Stimulated activated CD4-positive, alpha-beta T cell treated with anti-CD3 and anti-CD28 coated beads, Interleukin-4, amount 100 ng/mL, for 48 hours (primary cell): ENCODE measurements around the gene BNIP5.

Source experiments
- DNase-seq, 2 donors: peaks; one replicate each; pipeline ENCODE4 v3.0.0-alpha.2; 2020; ENCODE audit warnings: low read depth in 2 of 2

BNIP5 gene

GRCh38 chr6:36296240-36296639 lies 40.4 kb downstream of the BNIP5 start:
- DNase-seq: no peak

DNA sequence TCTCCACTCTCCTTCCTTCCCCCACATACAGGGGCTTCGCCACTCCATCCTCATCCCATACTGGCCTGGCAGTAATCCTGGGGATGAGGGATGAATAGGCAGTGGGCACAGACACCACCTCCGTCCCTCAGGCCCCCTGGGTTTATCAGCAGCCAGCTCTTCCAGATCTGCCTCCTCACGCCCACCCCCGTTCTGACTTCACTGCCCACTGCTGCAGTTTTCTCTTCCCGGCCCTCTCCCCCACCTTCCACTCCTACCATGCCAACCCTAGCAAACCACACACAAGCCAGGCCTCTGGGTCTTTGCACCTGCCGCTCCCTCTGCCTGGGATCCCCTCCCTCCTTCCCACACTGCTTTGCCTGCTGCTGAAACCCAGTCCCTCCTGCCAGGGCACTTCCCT lies 44.5 kb downstream of the BNIP5 start:
- no peak for DNase-seq

DNA sequence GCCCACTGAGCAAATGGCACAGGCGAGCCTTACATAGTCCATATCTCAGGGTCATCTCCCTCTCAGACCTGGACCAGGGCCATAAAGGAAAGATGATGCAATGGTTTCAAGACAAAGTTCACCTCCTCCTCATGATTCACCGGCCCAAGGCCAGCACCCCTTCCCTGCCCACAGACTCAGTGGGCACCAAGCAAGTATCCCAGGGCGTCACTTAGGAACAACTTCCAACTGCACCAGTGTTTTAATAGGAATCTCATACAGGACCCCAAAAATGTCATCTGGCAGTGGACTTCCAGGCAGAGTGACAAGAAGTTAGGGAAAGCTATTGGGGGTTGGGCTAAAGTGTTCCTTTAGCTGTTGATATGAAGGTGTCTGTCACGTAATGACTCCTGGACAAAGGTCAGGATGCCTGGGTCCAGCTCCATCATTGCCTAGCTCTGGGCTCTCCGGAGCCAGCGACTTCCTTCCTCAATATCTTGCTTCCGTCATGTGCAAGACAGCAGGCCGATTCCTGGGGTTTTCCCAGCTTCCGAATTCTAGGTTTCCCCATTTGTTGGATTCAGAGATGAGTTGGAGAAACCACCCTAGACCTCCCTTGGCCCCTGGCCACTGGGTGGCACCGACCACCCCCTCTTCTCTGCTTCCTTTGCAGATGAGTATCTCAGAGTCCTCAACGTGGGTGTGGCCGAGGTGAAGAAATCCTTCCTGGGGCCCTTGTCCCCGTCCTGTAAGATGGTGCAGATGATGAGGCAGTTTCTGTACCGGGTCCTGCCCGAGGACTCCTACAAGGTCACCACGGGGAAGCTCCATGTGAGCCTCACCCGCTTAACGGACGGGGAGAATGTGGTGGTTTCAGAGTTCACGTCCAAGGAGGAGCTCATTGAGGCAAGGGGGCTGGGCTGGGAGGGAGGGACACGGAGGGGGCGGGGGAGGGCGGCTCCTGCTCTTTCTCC lies 45.7 kb downstream of the BNIP5 start:
- DNase-seq: no peak

DNA sequence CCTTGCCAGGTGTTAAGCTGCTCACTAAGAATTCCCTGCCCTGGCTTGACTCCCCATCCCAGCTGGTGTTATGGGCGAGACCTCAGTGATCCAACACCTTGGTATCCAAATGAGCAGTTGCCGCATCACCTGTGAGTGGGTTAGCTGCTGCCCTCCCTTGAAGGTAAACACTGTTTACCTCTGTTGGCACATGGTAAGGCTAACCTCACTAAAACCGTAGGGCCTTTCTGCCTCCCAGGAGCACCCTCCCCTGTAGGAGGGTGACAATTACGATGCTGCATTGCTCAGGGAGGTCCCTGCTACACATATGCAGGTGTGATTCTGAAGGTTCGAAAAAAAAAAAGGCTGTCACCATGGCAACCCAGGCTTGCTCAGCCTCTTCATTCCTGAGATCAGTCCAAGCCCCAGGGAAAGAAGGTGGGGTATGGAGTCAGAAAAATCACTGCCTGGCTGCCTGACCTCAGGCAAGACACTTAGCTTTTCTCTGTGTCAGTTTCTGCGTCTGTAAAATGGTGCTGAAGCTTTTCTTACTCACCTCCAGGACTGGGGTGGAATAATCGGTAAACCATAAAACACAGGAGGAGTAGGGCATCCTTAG lies 47.3 kb downstream of the BNIP5 start:
- no peak for DNase-seq

GRCh38 chr6:36286858-36287257 lies 49.8 kb downstream of the BNIP5 start:
- no peak for DNase-seq

DNA sequence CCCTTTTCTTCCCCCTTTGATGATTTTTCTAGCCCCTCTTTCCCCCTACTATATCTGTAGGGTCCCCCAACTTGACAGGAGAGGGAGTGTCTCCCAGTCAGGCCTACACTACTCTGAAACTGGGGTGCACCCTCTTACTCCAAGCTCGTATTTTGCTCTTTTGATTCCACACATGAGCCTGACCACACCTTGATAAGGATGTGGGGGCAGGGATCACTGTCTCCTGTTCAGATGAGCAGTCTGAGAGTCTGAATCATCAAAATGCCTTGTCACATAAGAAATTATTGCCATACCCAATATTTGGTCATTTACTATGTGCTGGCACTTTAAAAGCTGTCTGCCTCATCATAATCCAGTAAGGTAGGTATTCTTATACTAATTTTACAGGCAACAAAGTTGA lies 50.9 kb downstream of the BNIP5 start:
- no peak for DNase-seq

- no peak for DNase-seq
Observed at GRCh38 chr6:36285187-36285671, 51.5 kb downstream of the BNIP5 start.

DNA sequence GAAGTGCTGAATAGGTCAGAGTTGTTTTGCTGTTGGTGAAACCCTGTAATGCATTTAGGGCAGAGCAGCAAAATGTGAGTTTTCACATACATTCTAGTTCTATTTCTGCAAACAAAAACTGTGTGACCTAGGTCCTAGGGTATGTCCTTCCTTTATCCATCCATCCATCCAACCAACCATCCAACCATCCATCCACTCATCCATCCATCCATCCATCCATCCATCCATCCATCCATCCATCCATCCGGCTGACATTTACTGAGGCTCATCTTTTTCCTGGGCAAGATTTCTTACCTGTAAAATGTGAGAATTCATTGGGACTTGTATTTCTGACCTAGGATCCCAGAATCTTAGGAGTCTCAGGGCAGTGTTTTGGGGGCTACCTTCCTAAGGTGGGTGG lies 52.3 kb downstream of the BNIP5 start:
- DNase-seq: no peak

DNA sequence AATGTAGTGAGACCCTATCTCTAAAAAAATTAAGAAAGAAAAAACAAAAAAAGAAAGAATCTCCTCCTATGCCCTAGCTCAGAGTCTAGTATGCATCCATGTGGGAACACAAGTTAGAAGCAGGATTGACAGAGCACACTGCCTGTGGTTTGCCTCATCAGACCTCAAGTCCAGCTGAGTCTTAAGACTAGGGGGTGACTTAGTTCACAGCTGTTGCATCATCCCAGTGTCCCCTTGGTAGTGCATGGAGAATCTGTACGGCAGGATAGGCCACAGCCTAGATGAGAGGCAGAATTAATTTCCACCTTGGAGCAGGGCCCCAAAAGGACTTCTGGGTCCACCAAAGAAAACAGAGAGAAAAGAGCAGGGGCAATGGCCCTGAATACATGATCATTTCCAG lies 53.1 kb downstream of the BNIP5 start:
- no peak for DNase-seq

GRCh38 chr6:36280983-36281382 lies 55.7 kb downstream of the BNIP5 start:
- DNase-seq: no peak

DNA sequence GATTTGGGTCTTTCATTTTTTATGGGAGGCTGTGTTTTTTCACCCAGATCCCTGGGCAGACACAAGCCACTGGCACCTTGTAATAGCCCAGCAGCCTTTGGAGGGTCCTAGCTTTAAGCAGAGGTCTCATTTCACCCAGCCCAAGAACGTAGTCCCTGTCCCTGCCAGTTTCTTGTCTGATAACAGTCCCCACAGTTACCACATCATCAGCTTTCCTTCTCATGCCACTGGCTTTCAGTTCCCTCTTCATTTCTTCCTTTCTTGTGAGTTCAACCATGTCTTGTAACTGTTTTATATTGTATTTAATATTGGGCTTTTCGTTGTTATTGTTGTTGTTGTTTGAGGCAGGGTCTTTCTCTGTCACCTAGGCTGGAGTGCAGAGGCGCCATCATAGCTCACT lies 56.2 kb downstream of the BNIP5 start:
- DNase-seq: no peak

DNA sequence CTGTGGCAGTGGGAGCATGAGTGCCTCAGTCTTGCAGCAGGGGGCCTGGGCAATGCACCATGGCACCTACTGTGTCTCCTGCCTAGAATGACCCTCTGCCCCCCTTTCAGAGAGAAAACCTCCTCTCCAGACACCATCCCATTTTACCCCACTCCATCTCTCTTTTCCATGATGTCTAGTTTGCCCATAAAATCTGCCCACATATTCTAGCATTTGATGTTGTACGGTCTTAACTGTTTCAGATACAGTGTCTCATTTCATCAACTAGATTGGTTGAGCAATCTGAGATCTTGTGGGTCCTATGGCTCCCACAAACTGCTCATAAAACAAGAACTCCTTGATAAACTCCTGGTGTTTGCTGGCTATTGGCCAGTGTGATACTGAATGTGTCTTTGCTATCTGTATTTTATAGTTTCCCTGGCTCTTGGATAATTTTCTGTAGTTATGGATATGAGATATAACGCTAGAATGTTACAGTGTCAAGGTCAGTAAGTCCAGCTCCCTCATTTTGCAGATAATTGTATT lies 58.7 kb downstream of the BNIP5 start:
- no peak for DNase-seq

GRCh38 chr6:36276581-36277536 lies 59.8 kb downstream of the BNIP5 start:
- no peak for DNase-seq

- DNase-seq: no peak
Observed at GRCh38 chr6:36273802-36274514, 62.7 kb downstream of the BNIP5 start.

DNA sequence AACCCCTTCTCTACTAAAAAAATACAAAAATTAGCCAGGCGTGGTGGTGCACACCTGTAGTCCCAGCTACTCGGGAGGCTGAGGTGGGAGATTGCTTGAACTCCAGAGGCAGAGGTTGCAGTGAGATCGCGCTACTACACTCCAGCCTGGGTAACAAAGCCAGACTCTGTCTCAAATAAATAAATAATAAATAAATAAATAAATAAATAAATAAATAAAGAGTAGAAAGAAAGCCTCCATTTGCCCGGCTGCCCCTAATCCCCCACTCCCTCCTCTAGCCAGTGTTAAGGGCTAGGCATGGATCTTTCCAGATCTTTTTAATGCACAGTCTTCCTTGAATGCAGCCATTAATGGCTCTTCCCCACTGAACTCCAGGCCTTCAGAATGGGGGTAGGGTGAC lies 63.6 kb downstream of the BNIP5 start:
- no peak for DNase-seq

DNA sequence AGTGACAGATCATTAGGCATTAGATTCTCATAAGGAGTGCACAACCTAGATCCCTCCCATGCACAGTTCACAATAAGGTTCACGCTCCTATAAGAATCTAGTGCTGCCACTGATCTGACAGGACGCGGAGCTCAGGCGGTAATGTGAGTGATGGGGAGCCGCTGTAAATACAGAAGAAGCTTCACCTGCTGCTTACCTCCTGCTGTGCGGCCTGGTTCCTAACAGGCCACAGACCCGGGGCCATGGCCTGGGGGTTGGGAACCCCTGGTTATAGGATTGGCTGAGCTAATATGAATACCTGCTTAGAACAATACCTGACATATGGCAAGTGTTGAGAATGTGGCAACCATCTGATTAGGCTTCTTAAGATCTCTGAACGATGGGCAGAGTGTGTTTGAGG lies 64.5 kb downstream of the BNIP5 start:
- no peak for DNase-seq

GRCh38 chr6:36269834-36270705 lies 66.6 kb downstream of the BNIP5 start, which contains the start of gene PNPLA1:
Gene PNPLA1, plus strand, starts transcription at chr6:36270060. Its CDS starts 400 bp downstream, at chr6:36270460.
- no peak for DNase-seq

DNA sequence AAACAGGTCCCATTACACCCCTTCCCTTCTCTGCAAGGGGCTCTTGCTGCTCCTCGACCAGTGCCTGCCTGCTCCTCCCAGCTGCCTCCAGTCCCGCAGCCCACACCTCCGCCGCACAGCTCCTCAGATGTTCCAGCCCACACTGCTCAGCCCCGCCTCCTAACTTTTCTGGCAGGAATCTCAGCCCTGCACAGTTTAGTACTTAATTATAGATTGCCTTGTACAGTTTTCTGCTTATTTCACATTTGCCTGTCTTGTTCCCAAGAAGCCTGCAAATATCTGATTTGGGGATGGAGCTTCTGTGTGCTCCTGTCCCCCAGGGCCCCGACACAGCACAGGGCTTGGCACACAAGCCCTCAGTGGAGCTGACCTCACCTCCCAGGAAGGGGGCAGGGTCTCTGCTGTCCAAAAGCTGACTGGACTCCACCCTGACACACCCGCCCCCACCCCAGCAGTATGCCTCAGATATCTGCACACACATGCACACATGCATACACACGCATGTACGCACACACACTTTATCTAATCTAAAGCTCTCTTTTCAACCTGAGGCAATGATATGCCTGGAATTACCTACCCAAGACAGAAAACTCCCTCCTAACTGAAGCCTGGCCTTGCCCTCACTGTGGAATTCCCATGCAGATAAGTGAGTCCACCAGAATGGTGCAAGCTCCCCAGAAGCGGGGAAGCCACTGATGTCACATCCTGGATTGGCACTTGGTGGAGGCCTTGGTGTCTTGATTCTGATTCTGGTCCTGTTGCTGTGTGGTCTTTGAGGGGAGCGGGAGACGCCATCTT lies 68.0 kb downstream of the BNIP5 start:
- DNase-seq: no peak
